Activated T-helper 2 cell treated with anti-CD3 and anti-CD28 coated beads, Interferon-gamma antibody, Interleukin-2, Interleukin-4, amounts not matched to agents 10 μg/mL and 5 μg/mL and 100 μg/mL, durations not matched to agents 14 hours and 24 hours and 36 hours (primary cell): ENCODE results near the gene SLC22A8. TPM values are rescaled to one million over a fixed set of nuclear protein-coding genes. Genes with fewer than 3 reads are reported as not detected.
"Not testable (repeated sequence)": the region's sequence is repeated elsewhere in the genome, so short reads cannot be mapped to it uniquely, and the experiment has no call there.

Experiments used
- DNase-seq: peaks from one replicate; pipeline ENCODE4 v3.0.0; 2021; ENCODE audit warnings: low spot score
- H3K27ac Mint-ChIP-seq: one replicate; pipeline ENCODE4 v1.8.0; 2021; ENCODE audit warnings: mixed read lengths
- H3K27me3 Mint-ChIP-seq: one replicate; pipeline ENCODE4 v1.8.0; 2021; ENCODE audit warnings: low read depth, mixed read lengths
- H3K36me3 Mint-ChIP-seq: one replicate; pipeline ENCODE4 v1.8.0; 2021; ENCODE audit warnings: low read depth, mixed read lengths
- H3K4me1 Mint-ChIP-seq: one replicate; pipeline ENCODE4 v1.8.0; 2021; ENCODE audit warnings: low read depth, mixed read lengths
- H3K4me3 Mint-ChIP-seq: one replicate; pipeline ENCODE4 v1.8.0; 2021; ENCODE audit warnings: low read depth, mild to moderate bottlenecking, moderate library complexity, mixed read lengths
- H3K9me3 Mint-ChIP-seq: one replicate; pipeline ENCODE4 v1.8.0; 2021; ENCODE audit warnings: mixed read lengths
- intact Hi-C: fragments of 100-400 bp; cut with micrococcal nuclease; formaldehyde crosslinking; loops from one replicate; pipeline ENCODE4 v1.15.1; 2023
- total RNA-seq: library from RNA; stranded (reverse); gene quantifications from 2 replicates; pipeline ENCODE4 v1.2.3, GENCODE V29; 2022

Gene SLC22A8
- total RNA-seq, 1 donor from 2014 or later, result not detected

DNA sequence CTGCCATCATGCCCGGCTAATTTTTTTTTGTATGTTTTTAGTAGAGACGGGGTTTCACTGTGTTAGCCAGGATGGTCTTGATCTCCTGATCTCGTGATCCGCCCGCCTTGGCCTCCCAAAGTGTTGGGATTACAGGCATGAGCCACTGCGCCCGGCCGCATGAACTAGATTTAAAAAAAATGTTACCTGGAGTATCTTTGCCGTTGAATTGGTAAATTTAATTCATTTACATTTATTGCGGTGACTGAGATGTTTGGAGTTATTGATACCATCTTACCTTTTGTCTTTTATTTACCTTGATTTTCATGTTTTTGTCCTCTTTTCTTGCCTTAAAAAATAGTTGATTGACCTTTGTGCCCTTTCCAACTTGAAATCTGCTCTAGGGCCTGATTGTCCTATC, 70.1 kb downstream of the SLC22A8 start:
- H3K4me3 Mint-ChIP-seq, H3K36me3 Mint-ChIP-seq, H3K9me3 Mint-ChIP-seq, H3K4me1 Mint-ChIP-seq, H3K27ac Mint-ChIP-seq, intact Hi-C loops, DNase-seq: not testable (repeated sequence)
- H3K27me3 Mint-ChIP-seq, result peaks cover 16% of the 10 kb centered on the region

Other genes starting within 250 kb of the SLC22A8 start
- 17.6 and 21.0 TPM in 2 replicates for gene TAF6L, start 244.4 kb downstream of the SLC22A8 start, total RNA-seq
- gene TMEM179B, start 228.4 kb downstream of the SLC22A8 start, total RNA-seq, result 34.6 and 35.9 TPM in 2 replicates
- gene TMEM223, start 223.8 kb downstream of the SLC22A8 start, total RNA-seq, result 13.4 and 14.0 TPM in 2 replicates
- gene NXF1, start 210.4 kb downstream of the SLC22A8 start, total RNA-seq, result 134 and 139 TPM in 2 replicates
- gene STX5, start 183.8 kb downstream of the SLC22A8 start, total RNA-seq, result 37.4 and 41.9 TPM in 2 replicates
- 1.2 TPM in 1 of 2 replicates, not detected in the other for gene TEX54, start 183.0 kb downstream of the SLC22A8 start, total RNA-seq
- gene WDR74, start 176.3 kb downstream of the SLC22A8 start, total RNA-seq, result 109 and 112 TPM in 2 replicates
- gene SLC3A2, start 134.9 kb downstream of the SLC22A8 start, total RNA-seq, result 245 and 286 TPM in 2 replicates
- not detected in 2 replicates for gene CHRM1, start 94.5 kb downstream of the SLC22A8 start, total RNA-seq
- gene SLC22A6, start 30.9 kb downstream of the SLC22A8 start, total RNA-seq, result not detected in 2 replicates
- not detected in 2 replicates for gene SLC22A24, start 128.4 kb upstream of the SLC22A8 start, total RNA-seq
- not detected in 2 replicates for gene SLC22A25, start 227.8 kb upstream of the SLC22A8 start, total RNA-seq